ENCODE measurements around the gene HBP1. TPM values are rescaled to one million over a fixed set of nuclear protein-coding genes. Genes with fewer than 3 reads are reported as not detected.

Gene HBP1
- total and polyA plus RNA-seq, 8 donors: 12.5 to 201 (median 47.3) TPM

- intact Hi-C loops (cut with DNase I; ENCODE audit: low total_unique reads): no loop called here
- Histone ChIP-seq H3K9me3 (no peaks in the 10 kb centered on the region), H3K27me3 (no peaks in the 10 kb centered on the region), H3K36me3 (peaks cover 39 to 98% (median 92%) of the 10 kb centered on the region in 4 donors), H3K27ac (no peak overlapping the region), H3K4me1 (peaks cover 0 to 33% (median 10%) of the 10 kb centered on the region in 4 donors), H3K4me3 (no peak overlapping the region)
- TF ChIP-seq EP300 (IDR thresholded peaks at IDR 0.05) (no peak), POLR2AphosphoS5 (IDR thresholded peaks at IDR 0.05) (no peak), POLR2A (IDR thresholded peaks at IDR 0.05) (no peak), CTCF (IDR thresholded peaks at IDR 0.05) (no peak)
- WGBS, 5 donors: 91 to 100% (median 96%) methylated on average over 2 of the region's 2 CpGs
- no peak for DNase-seq
Observed at GRCh38 chr7:107190090-107190489, 21.3 kb downstream of the HBP1 start.

- no peak for DNase-seq
- H3K27ac ChIP-seq: peak overlapping the region in 2 of 5 donors; percentile 0 to 34
- no peaks in the 10 kb centered on the region for H3K27me3 ChIP-seq
- 39 to 83% (median 65%) methylated on average over 1 of the region's 1 CpG for WGBS, 5 donors
- intact Hi-C loops (cut with DNase I; ENCODE audit: low total_unique reads): no loop called here
- TF ChIP-seq POLR2AphosphoS5 (IDR thresholded peaks at IDR 0.05) (no peak), EP300 (IDR thresholded peaks at IDR 0.05) (no peak), CTCF (IDR thresholded peaks at IDR 0.05) (no peak), POLR2A (IDR thresholded peaks at IDR 0.05) (no peak)
- peaks cover 41 to 98% (median 93%) of the 10 kb centered on the region in 4 donors for H3K36me3 ChIP-seq
- peaks cover 0 to 42% (median 18%) of the 10 kb centered on the region in 4 donors for H3K4me1 ChIP-seq
- no peak overlapping the region for H3K4me3 ChIP-seq
- no peaks in the 10 kb centered on the region for H3K9me3 ChIP-seq
Observed at GRCh38 chr7:107194052-107194451, 25.2 kb downstream of the HBP1 start.

- no peaks in the 10 kb centered on the region for H3K9me3 ChIP-seq
- no peak for DNase-seq
- peaks cover 41 to 98% (median 93%) of the 10 kb centered on the region in 4 donors for H3K36me3 ChIP-seq
- no peaks in the 10 kb centered on the region for H3K27me3 ChIP-seq
- intact Hi-C loops (cut with DNase I; ENCODE audit: low total_unique reads): no loop called here
- H3K27ac ChIP-seq: no peak overlapping the region
- H3K4me1 ChIP-seq: peaks cover 8 to 60% (median 34%) of the 10 kb centered on the region in 4 donors
- TF ChIP-seq EP300 (IDR thresholded peaks at IDR 0.05) (no peak), POLR2A (IDR thresholded peaks at IDR 0.05) (no peak), POLR2AphosphoS5 (IDR thresholded peaks at IDR 0.05) (no peak), CTCF (IDR thresholded peaks at IDR 0.05) (no peak)
- no peak overlapping the region for H3K4me3 ChIP-seq
- WGBS, 5 donors: 85 to 93% (median 90%) methylated on average over 10 of the region's 10 CpGs
Observed at GRCh38 chr7:107196834-107197610, 28.2 kb downstream of the HBP1 start.

- peaks cover 38 to 100% (median 99%) of the 10 kb centered on the region in 4 donors for H3K36me3 ChIP-seq
- H3K27me3 ChIP-seq: no peaks in the 10 kb centered on the region
- no peak overlapping the region for H3K4me3 ChIP-seq
- DNase-seq: peak; percentile 58 to 72
- no peaks in the 10 kb centered on the region for H3K9me3 ChIP-seq
- TF ChIP-seq EP300 (IDR thresholded peaks at IDR 0.05) (no peak), CTCF (IDR thresholded peaks at IDR 0.05) (peak in 3 of 7 experiments; percentile 20 to 48 (median 31)), POLR2A (IDR thresholded peaks at IDR 0.05) (no peak), POLR2AphosphoS5 (IDR thresholded peaks at IDR 0.05) (no peak)
- 36 to 62% (median 50%) methylated on average over 4 of the region's 4 CpGs for WGBS, 5 donors
- intact Hi-C loops (cut with DNase I; ENCODE audit: low total_unique reads): no loop called here
- H3K27ac ChIP-seq: no peak overlapping the region
- peaks cover 8 to 36% (median 17%) of the 10 kb centered on the region in 4 donors for H3K4me1 ChIP-seq
Observed at GRCh38 chr7:107201795-107202450, 33.1 kb downstream of the HBP1 start.

Data from stomach (tissue), 9 donors.